H1 (cell line): Measurements from ENCODE around the gene FGFRL1. TPM values are rescaled to one million over a fixed set of nuclear protein-coding genes. Genes with fewer than 3 reads are reported as not detected.

Experiments
- CREB1 ChIP-seq: IDR thresholded peaks from 2 replicates; pipeline ENCODE4 v1.6.1; 2012; ENCODE audit warnings: inconsistent platforms
- polyA plus RNA-seq, 7 experiments: library from polyadenylated mRNA; depleted of rRNA in 3 of 7; stranded (reverse) in 5 of 7; unstranded in 2 of 7; fragments of >200 nt in 5 of 7; fragments of 200-250 nt in 2 of 7; gene quantifications; 1 replicate in 5 of 7; 2 replicates in 1 of 7; 4 replicates in 1 of 7; pipeline versions ENCODE4 v1.2.1 to v1.2.3, GENCODE V29; 2011 to 2013; ENCODE audit warnings: missing spikeins in 2 of 7, mixed read lengths in 2 of 7
- total RNA-seq: library from RNA; stranded (reverse); fragmentation: NEBNext Ultra II Directional; extraction: Animal tissue kit (Norgen Biotek cat#: 25700); gene quantifications from 2 replicates; pipeline ENCODE4 v1.2.1, GENCODE V29; 2021
- TF ChIP-seq, protein P1 (sequence below): fragments of 300-600 bp; sonication (generic); IDR thresholded peaks from 2 replicates; pipeline ENCODE4 v1.7.1; 2012; ENCODE audit warnings: low read length, moderate library complexity, mild to moderate bottlenecking, inconsistent platforms; ENCODE audit not compliant: insufficient replicate concordance

Gene FGFRL1
- total and polyA plus RNA-seq, 2 of the 8 experiments (the other 6 are each of a cell fraction or from before 2014, with no cell fraction given): 18.9 to 34.6 TPM

DNA sequence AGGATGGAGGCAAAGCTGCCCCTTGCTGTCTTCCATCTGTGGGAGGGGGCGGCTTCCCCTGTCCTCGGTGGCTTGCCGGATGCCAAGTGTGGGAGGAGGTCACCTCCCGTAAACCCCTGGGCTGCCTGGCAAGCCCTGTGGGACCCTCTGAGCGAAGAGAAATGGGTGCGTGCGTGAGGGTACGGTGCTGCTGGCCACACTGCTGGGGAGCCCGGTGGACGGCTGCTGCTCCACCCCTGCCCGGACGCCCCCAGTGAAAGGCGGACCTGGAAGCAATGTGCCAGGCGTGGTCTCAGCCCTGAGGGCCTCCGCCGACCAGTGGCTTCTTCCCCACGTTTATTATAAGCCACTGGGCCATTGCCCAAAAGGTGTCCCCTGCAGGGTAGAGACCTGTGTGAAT, 29.1 kb upstream of the FGFRL1 start (continued):
- TF ChIP-seq, protein P1, sequence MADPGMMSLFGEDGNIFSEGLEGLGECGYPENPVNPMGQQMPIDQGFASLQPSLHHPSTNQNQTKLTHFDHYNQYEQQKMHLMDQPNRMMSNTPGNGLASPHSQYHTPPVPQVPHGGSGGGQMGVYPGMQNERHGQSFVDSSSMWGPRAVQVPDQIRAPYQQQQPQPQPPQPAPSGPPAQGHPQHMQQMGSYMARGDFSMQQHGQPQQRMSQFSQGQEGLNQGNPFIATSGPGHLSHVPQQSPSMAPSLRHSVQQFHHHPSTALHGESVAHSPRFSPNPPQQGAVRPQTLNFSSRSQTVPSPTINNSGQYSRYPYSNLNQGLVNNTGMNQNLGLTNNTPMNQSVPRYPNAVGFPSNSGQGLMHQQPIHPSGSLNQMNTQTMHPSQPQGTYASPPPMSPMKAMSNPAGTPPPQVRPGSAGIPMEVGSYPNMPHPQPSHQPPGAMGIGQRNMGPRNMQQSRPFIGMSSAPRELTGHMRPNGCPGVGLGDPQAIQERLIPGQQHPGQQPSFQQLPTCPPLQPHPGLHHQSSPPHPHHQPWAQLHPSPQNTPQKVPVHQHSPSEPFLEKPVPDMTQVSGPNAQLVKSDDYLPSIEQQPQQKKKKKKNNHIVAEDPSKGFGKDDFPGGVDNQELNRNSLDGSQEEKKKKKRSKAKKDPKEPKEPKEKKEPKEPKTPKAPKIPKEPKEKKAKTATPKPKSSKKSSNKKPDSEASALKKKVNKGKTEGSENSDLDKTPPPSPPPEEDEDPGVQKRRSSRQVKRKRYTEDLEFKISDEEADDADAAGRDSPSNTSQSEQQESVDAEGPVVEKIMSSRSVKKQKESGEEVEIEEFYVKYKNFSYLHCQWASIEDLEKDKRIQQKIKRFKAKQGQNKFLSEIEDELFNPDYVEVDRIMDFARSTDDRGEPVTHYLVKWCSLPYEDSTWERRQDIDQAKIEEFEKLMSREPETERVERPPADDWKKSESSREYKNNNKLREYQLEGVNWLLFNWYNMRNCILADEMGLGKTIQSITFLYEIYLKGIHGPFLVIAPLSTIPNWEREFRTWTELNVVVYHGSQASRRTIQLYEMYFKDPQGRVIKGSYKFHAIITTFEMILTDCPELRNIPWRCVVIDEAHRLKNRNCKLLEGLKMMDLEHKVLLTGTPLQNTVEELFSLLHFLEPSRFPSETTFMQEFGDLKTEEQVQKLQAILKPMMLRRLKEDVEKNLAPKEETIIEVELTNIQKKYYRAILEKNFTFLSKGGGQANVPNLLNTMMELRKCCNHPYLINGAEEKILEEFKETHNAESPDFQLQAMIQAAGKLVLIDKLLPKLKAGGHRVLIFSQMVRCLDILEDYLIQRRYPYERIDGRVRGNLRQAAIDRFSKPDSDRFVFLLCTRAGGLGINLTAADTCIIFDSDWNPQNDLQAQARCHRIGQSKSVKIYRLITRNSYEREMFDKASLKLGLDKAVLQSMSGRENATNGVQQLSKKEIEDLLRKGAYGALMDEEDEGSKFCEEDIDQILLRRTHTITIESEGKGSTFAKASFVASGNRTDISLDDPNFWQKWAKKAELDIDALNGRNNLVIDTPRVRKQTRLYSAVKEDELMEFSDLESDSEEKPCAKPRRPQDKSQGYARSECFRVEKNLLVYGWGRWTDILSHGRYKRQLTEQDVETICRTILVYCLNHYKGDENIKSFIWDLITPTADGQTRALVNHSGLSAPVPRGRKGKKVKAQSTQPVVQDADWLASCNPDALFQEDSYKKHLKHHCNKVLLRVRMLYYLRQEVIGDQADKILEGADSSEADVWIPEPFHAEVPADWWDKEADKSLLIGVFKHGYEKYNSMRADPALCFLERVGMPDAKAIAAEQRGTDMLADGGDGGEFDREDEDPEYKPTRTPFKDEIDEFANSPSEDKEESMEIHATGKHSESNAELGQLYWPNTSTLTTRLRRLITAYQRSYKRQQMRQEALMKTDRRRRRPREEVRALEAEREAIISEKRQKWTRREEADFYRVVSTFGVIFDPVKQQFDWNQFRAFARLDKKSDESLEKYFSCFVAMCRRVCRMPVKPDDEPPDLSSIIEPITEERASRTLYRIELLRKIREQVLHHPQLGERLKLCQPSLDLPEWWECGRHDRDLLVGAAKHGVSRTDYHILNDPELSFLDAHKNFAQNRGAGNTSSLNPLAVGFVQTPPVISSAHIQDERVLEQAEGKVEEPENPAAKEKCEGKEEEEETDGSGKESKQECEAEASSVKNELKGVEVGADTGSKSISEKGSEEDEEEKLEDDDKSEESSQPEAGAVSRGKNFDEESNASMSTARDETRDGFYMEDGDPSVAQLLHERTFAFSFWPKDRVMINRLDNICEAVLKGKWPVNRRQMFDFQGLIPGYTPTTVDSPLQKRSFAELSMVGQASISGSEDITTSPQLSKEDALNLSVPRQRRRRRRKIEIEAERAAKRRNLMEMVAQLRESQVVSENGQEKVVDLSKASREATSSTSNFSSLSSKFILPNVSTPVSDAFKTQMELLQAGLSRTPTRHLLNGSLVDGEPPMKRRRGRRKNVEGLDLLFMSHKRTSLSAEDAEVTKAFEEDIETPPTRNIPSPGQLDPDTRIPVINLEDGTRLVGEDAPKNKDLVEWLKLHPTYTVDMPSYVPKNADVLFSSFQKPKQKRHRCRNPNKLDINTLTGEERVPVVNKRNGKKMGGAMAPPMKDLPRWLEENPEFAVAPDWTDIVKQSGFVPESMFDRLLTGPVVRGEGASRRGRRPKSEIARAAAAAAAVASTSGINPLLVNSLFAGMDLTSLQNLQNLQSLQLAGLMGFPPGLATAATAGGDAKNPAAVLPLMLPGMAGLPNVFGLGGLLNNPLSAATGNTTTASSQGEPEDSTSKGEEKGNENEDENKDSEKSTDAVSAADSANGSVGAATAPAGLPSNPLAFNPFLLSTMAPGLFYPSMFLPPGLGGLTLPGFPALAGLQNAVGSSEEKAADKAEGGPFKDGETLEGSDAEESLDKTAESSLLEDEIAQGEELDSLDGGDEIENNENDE: no peak
- no peak for TF ChIP-seq CREB1
